H9 (cell line): Measurements from ENCODE around the gene PIM3. TPM values are rescaled to one million over a fixed set of nuclear protein-coding genes. Genes with fewer than 3 reads are reported as not detected.

Source experiments
- DNase-seq: peaks from one replicate; pipeline ENCODE4 v3.0.0-alpha.2; 2017
- H2AFZ ChIP-seq: one replicate; pipeline ENCODE4 v1.6.1; 2013; ENCODE audit warnings: mild to moderate bottlenecking, low read length, control low read depth, moderate library complexity
- H2AK5ac ChIP-seq: 2 replicates; pipeline ENCODE4 v1.6.1; 2013; ENCODE audit warnings: low read length, control low read depth, mixed read lengths; ENCODE audit not compliant: insufficient read length
- H2BK120ac ChIP-seq: one replicate; pipeline ENCODE4 v1.6.1; 2013; ENCODE audit warnings: low read depth, mild to moderate bottlenecking, low read length, control low read depth, inconsistent platforms; ENCODE audit not compliant: poor library complexity, severe bottlenecking
- H2BK12ac ChIP-seq: 2 replicates; pipeline ENCODE4 v1.6.1; 2013; ENCODE audit warnings: low read length, control low read depth, mixed read lengths, low read depth; ENCODE audit not compliant: insufficient read length
- H2BK15ac ChIP-seq: 2 replicates; pipeline ENCODE4 v1.6.1; 2013; ENCODE audit warnings: low read depth, low read length, control low read depth
- H2BK20ac ChIP-seq: one replicate; pipeline ENCODE4 v1.6.1; 2013; ENCODE audit warnings: low read depth, mild to moderate bottlenecking, low read length, control low read depth, inconsistent platforms; ENCODE audit not compliant: poor library complexity, severe bottlenecking
- H2BK5ac ChIP-seq: 2 replicates; pipeline ENCODE4 v1.6.1; 2013; ENCODE audit warnings: low read length, control low read depth, mixed read lengths; ENCODE audit not compliant: insufficient read length
- H3K14ac ChIP-seq: 2 replicates; pipeline ENCODE4 v1.6.1; 2013; ENCODE audit warnings: low read length, control low read depth; ENCODE audit not compliant: insufficient read depth
- H3K18ac ChIP-seq: 2 replicates; pipeline ENCODE4 v1.6.1; 2013; ENCODE audit warnings: low read depth, mild to moderate bottlenecking, mixed read lengths, low read length, control low read depth; ENCODE audit not compliant: insufficient read length
- H3K23ac ChIP-seq: 2 replicates; pipeline ENCODE4 v1.6.1; 2013; ENCODE audit warnings: low read length, control low read depth, mixed read lengths, low read depth; ENCODE audit not compliant: insufficient read length
- H3K23me2 ChIP-seq: 2 replicates; pipeline ENCODE4 v1.6.1; 2013; ENCODE audit warnings: low read depth, mild to moderate bottlenecking, mixed read lengths, low read length, control low read depth; ENCODE audit not compliant: insufficient read length, poor library complexity, severe bottlenecking
- H3K27ac ChIP-seq: 2 replicates; pipeline ENCODE4 v1.5.1; 2013; ENCODE audit warnings: low read length, control low read depth, mixed read lengths, low read depth; ENCODE audit not compliant: insufficient read length
- H3K27me3 ChIP-seq: 2 replicates; pipeline ENCODE4 v1.6.1; 2013; ENCODE audit warnings: low read length, control low read depth, inconsistent platforms; ENCODE audit not compliant: insufficient read depth
- H3K4ac ChIP-seq: 2 replicates; pipeline ENCODE4 v1.6.1; 2013; ENCODE audit warnings: low read depth, mild to moderate bottlenecking, control low read depth, inconsistent platforms, low read length, moderate library complexity
- H3K4me1 ChIP-seq: 2 replicates; pipeline ENCODE4 v1.6.1; 2013; ENCODE audit warnings: low read length, control low read depth, inconsistent platforms; ENCODE audit not compliant: insufficient read depth
- H3K4me2 ChIP-seq: 2 replicates; pipeline ENCODE4 v1.6.1; 2013; ENCODE audit warnings: low read length, control low read depth, mixed read lengths; ENCODE audit not compliant: insufficient read length, insufficient read depth
- H3K56ac ChIP-seq: 2 replicates; pipeline ENCODE4 v1.6.1; 2013; ENCODE audit warnings: low read depth, mild to moderate bottlenecking, mixed read lengths, low read length, control low read depth; ENCODE audit not compliant: insufficient read length
- H3K79me1 ChIP-seq: 2 replicates; pipeline ENCODE4 v1.6.1; 2013; ENCODE audit warnings: low read depth, mild to moderate bottlenecking, moderate library complexity, low read length, control low read depth, inconsistent platforms; ENCODE audit not compliant: insufficient read depth, poor library complexity, severe bottlenecking
- H3K79me2 ChIP-seq: 2 replicates; pipeline ENCODE4 v1.6.1; 2013; ENCODE audit warnings: low read length, control low read depth, inconsistent platforms; ENCODE audit not compliant: insufficient read depth
- H3K9ac ChIP-seq: 2 replicates; pipeline ENCODE4 v1.6.1; 2013; ENCODE audit warnings: low read length, control low read depth, mixed read lengths; ENCODE audit not compliant: insufficient read length; ENCODE audit errors: extremely low read depth
- H3K9me3 ChIP-seq: one replicate; pipeline ENCODE4 v1.6.1; 2013; ENCODE audit warnings: low read depth, low read length, inconsistent platforms; ENCODE audit not compliant: control insufficient read depth
- H3T11ph ChIP-seq: one replicate; pipeline ENCODE4 v1.6.1; 2013; ENCODE audit warnings: mild to moderate bottlenecking, low read length, control low read depth, inconsistent platforms
- H4K20me1 ChIP-seq: one replicate; pipeline ENCODE4 v1.6.1; 2013; ENCODE audit not compliant: control insufficient read depth, insufficient read length, insufficient read depth
- H4K5ac ChIP-seq: 2 replicates; pipeline ENCODE4 v1.6.1; 2013; ENCODE audit warnings: low read depth, mild to moderate bottlenecking, mixed read lengths, low read length, control low read depth; ENCODE audit not compliant: insufficient read length
- H4K8ac ChIP-seq: replicated peaks from 2 replicates; pipeline ENCODE4 v1.6.1; 2013; ENCODE audit warnings: low read length, control low read depth, mixed read lengths, low read depth; ENCODE audit not compliant: insufficient read length
- H4K91ac ChIP-seq: 2 replicates; pipeline ENCODE4 v1.6.1; 2013; ENCODE audit warnings: low read depth, mild to moderate bottlenecking, moderate library complexity, mixed read lengths, low read length, control low read depth; ENCODE audit not compliant: insufficient read length
- H3K27ac Mint-ChIP-seq, 3 experiments: 2 replicates in 2 of 3; 3 replicates in 1 of 3; pipeline ENCODE4 v1.8.0; 2020 to 2021; ENCODE audit warnings: mixed read lengths in 3 of 3, mild to moderate bottlenecking in 1 of 3, moderate library complexity in 1 of 3
- H3K27me3 Mint-ChIP-seq: 2 replicates; pipeline ENCODE4 v1.8.0; 2021; ENCODE audit warnings: low read depth, mild to moderate bottlenecking, moderate library complexity, mixed read lengths
- H3K36me3 Mint-ChIP-seq, 3 experiments: 2 replicates in 2 of 3; 3 replicates in 1 of 3; pipeline ENCODE4 v1.8.0; 2020 to 2021; ENCODE audit warnings: low read depth in 3 of 3, mixed read lengths in 3 of 3; ENCODE audit not compliant: insufficient read depth in 1 of 3
- H3K4me1 Mint-ChIP-seq, 2 experiments: 2 replicates each; pipeline ENCODE4 v1.8.0; 2020; ENCODE audit warnings: mixed read lengths in 2 of 2
- H3K4me3 Mint-ChIP-seq, 2 experiments: 2 replicates in 1 of 2; 3 replicates in 1 of 2; pipeline ENCODE4 v1.8.0; 2020 to 2021; ENCODE audit warnings: mild to moderate bottlenecking in 2 of 2, mixed read lengths in 2 of 2, moderate library complexity in 1 of 2
- H3K9me3 Mint-ChIP-seq, 2 experiments: 2 replicates in 1 of 2; 3 replicates in 1 of 2; pipeline ENCODE4 v1.8.0; 2020; ENCODE audit warnings: mild to moderate bottlenecking in 2 of 2, mixed read lengths in 2 of 2, moderate library complexity in 1 of 2
- WGBS: extraction: QIAGEN DNeasy Blood & Tissue Kit; methylation state at CpG from one replicate; pipeline ENCODE4 v1.1.7; 2013; ENCODE audit warnings: missing lambda C conversion rate, low lambda C conversion rate, mixed read lengths; ENCODE audit not compliant: insufficient read length; ENCODE audit errors: extremely low coverage; 5-methylcytosine and 5-hydroxymethylcytosine counted together
- total RNA-seq: library from RNA; stranded (reverse); gene quantifications from 2 replicates; pipeline ENCODE4 v1.2.1, GENCODE V29; 2021
- TF ChIP-seq, protein P1 (sequence below): fragments of 200-600 bp; sonication (generic); conservative IDR thresholded peaks from 3 replicates; pipeline ENCODE4 v1.8.0; 2021; ENCODE audit warnings: antibody characterized with exemption, mild to moderate bottlenecking

PIM3 gene
- total RNA-seq, 1 experiment from 2014 or later = 43.4 TPM

DNA sequence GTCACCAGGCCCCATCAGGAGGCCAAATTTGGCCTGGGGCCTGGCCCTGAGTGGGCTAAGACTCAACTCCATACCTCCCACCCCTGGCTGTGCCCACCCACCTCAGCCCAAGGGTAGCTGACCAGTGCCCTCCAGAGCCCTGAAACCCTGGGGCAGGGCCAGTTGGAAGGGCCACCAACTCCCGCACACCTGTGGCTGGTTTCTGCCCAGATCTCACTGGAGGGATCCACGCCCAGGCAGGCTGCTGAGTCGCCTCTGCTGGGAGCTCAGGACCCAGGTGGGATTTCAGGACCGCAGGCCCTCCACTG lies 8.9 kb upstream of the PIM3 start:
- Histone ChIP-seq H4K8ac (no peak overlapping the region), H3K4ac (no peak overlapping the region), H3K4me2 (no peak overlapping the region), H2BK12ac (no peak overlapping the region), H3K4me1 (no peaks in the 10 kb centered on the region), H3K14ac (no peak overlapping the region; the same call in 1 of the 2 replicates), H3K18ac (no peak overlapping the region), H4K5ac (no peak overlapping the region), H2AFZ (no peak overlapping the region), H2BK20ac (no peak overlapping the region), H3K9me3 (no peaks in the 10 kb centered on the region), H3K56ac (no peak overlapping the region), H3K27ac (no peak overlapping the region), H3K23me2 (no peaks in the 10 kb centered on the region), H3T11ph (no peak overlapping the region), H3K23ac (no peak overlapping the region), H3K27me3 (no peaks in the 10 kb centered on the region), H2BK120ac (no peak overlapping the region), H4K20me1 (no peaks in the 10 kb centered on the region), H4K91ac (no peak overlapping the region), H2BK5ac (no peak overlapping the region), H2BK15ac (no peak overlapping the region), H3K9ac (no peak overlapping the region), H2AK5ac (no peak overlapping the region), H3K79me1 (no peaks in the 10 kb centered on the region), H3K79me2 (no peaks in the 10 kb centered on the region)
- DNase-seq = no peak
- peaks cover 5 to 19% of the 10 kb centered on the region in 2 experiments for H3K4me1 Mint-ChIP-seq
- TF ChIP-seq, protein P1, sequence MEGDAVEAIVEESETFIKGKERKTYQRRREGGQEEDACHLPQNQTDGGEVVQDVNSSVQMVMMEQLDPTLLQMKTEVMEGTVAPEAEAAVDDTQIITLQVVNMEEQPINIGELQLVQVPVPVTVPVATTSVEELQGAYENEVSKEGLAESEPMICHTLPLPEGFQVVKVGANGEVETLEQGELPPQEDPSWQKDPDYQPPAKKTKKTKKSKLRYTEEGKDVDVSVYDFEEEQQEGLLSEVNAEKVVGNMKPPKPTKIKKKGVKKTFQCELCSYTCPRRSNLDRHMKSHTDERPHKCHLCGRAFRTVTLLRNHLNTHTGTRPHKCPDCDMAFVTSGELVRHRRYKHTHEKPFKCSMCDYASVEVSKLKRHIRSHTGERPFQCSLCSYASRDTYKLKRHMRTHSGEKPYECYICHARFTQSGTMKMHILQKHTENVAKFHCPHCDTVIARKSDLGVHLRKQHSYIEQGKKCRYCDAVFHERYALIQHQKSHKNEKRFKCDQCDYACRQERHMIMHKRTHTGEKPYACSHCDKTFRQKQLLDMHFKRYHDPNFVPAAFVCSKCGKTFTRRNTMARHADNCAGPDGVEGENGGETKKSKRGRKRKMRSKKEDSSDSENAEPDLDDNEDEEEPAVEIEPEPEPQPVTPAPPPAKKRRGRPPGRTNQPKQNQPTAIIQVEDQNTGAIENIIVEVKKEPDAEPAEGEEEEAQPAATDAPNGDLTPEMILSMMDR = no peak
- WGBS = no CpG with 5 or more reads among the region's 4 CpGs
- no peak overlapping the region for H3K4me3 Mint-ChIP-seq
- no peaks in the 10 kb centered on the region for H3K9me3 Mint-ChIP-seq
- H3K27me3 Mint-ChIP-seq = no peaks in the 10 kb centered on the region
- H3K36me3 Mint-ChIP-seq = no peaks in the 10 kb centered on the region
- H3K27ac Mint-ChIP-seq = no peak overlapping the region
